Astrocyte of the cerebellum (primary cell): ENCODE measurements around the gene CDIPT.

Source experiments
- DNase-seq: peaks from one replicate; pipeline ENCODE4 v3.0.0-alpha.2; 2011; ENCODE audit warnings: low read depth
- H3K4me3 ChIP-seq: 2 replicates; pipeline ENCODE4 v1.5.1; 2011; ENCODE audit warnings: mild to moderate bottlenecking, low read depth, low read length, moderate library complexity
- in situ Hi-C: cut with HindIII; loops from 2 replicates; pipeline ENCODE4 v1.10.0; 2017; ENCODE audit warnings: low sequenced_read_pairs
- TF ChIP-seq, protein P1 (sequence below): IDR thresholded peaks from 2 replicates; pipeline ENCODE4 v1.5.1; 2012; ENCODE audit warnings: low read length, low read depth, moderate library complexity, mild to moderate bottlenecking; ENCODE audit errors: missing control alignments

CDIPT gene

DNA sequence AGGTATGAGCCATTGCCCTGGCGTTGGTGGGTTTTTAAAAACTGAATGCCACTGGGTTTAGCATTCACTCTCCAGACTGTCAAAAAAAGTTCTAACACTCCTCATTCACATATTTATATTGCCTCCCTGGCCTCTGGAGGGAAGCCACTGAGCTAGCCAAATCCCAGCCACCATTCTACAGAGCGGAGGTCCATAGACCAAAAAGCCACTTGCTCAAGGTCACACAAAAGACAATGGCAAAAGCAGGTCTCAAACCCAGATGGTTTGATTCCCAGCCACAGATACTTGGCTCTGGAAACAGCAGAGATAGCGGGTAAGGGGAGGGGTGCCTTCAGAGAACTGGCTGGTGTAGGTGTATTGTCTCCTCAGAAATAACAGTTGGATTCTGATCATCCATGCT lies 18.0 kb upstream of the CDIPT start:
- no peak for DNase-seq
- in situ Hi-C loops = no loop called here

GRCh38 chr16:29878172-29878571 lies 15.1 kb upstream of the CDIPT start:
- TF ChIP-seq, protein P1, sequence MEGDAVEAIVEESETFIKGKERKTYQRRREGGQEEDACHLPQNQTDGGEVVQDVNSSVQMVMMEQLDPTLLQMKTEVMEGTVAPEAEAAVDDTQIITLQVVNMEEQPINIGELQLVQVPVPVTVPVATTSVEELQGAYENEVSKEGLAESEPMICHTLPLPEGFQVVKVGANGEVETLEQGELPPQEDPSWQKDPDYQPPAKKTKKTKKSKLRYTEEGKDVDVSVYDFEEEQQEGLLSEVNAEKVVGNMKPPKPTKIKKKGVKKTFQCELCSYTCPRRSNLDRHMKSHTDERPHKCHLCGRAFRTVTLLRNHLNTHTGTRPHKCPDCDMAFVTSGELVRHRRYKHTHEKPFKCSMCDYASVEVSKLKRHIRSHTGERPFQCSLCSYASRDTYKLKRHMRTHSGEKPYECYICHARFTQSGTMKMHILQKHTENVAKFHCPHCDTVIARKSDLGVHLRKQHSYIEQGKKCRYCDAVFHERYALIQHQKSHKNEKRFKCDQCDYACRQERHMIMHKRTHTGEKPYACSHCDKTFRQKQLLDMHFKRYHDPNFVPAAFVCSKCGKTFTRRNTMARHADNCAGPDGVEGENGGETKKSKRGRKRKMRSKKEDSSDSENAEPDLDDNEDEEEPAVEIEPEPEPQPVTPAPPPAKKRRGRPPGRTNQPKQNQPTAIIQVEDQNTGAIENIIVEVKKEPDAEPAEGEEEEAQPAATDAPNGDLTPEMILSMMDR = no peak
- no peak for DNase-seq
- no peak overlapping the region for H3K4me3 ChIP-seq
- in situ Hi-C loops = no loop called here

More for the DNA sequence above, 18.0 kb upstream of the CDIPT start:
- no peak overlapping the region for H3K4me3 ChIP-seq
- TF ChIP-seq, protein P1 = no peak

GRCh38 chr16:29877266-29877961 lies 14.4 kb upstream of the CDIPT start:
- H3K4me3 ChIP-seq = no peak overlapping the region
- in situ Hi-C loops = no loop called here
- TF ChIP-seq, protein P1 = no peak
- DNase-seq = no peak

DNA sequence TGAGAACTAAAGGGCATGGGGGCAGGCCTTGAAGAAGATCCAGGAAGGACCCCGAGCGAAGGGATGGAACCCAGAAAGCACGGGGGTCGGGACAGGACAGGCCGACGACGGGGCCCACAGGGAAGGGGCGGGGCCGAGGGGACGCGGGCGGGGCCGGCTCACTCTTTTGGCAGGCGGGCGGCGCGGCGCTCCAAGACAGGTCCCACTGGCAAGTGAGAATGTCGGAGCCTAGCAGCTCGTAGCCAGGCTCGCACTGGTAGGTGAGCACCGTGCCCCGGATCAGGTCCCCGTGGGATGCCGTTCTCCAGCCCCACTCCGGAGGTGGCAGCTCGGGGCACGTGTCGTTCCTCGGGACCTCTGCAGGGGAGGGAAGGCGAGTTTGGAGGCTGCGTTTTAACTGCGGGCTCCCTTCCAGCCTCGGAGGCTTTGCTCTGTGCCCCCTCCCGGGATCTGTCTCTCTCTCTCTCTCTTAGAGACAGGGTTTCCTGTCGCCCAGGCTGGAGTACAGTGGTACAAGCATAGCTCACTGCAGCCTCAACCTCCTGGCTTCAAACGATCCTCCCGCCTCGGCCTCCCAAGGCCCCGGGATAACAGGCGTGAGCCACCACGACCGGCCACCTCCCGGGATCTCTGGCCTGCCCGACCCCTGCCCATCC lies 13.7 kb upstream of the CDIPT start:
- no peak for DNase-seq
- H3K4me3 ChIP-seq = peak overlapping the region; percentile 14
- in situ Hi-C loops = no loop called here
- TF ChIP-seq, protein P1 = no peak

DNA sequence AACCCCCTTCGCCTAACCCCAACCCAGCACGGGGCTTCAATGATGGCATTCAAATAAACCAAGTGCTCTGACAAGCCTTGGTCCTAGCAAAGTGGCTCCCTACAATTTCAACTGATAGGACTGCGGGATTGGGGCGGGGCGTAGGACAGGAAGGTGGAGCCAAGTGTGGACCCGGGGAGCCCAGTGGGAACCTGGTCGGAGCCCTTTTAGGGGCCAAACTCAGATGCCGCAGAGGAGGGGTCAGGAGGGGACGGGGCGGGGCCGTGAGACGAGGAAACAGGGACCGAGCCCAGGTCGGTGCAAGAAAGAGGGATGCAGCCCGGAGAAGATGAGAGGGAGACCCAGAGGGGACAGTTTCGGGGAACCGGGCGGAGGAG lies 13.2 kb upstream of the CDIPT start:
- in situ Hi-C loops = no loop called here
- TF ChIP-seq, protein P1 = no peak
- H3K4me3 ChIP-seq = peak overlapping the region; percentile 14

DNA sequence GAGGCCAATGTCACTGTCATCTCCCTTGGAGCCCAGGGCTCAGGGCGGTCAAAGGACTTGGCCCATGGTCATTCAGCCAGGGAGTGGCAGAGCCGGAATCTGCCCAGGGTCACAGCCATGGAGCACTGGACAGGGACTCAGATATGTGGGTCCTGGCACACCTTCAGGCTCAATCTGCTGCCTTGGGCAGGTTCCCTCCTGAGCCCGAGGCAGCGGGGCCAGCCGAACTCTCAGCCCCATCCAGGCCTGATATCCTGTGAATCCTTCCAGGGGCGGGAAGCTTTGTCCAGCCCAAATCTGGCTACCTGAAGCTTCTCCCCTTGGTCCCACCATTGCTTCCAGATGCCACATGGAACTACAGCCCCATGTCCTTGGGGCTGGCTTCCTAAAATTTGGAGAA lies 12.2 kb upstream of the CDIPT start:
- in situ Hi-C loops = no loop called here
- no peak overlapping the region for H3K4me3 ChIP-seq
- no peak for DNase-seq
- TF ChIP-seq, protein P1 = no peak

More for the DNA sequence above, 13.2 kb upstream of the CDIPT start:
- no peak for DNase-seq
